ENCODE results near the gene C17orf107. TPM values are rescaled to one million over a fixed set of nuclear protein-coding genes. Genes with fewer than 3 reads are reported as not detected.
A peak's percentile ranks its signal among the peaks of the same experiment; 100 is the strongest.

Gene C17orf107
- total RNA-seq, 1 donor from 2014 or later = 5.5 TPM

DNA sequence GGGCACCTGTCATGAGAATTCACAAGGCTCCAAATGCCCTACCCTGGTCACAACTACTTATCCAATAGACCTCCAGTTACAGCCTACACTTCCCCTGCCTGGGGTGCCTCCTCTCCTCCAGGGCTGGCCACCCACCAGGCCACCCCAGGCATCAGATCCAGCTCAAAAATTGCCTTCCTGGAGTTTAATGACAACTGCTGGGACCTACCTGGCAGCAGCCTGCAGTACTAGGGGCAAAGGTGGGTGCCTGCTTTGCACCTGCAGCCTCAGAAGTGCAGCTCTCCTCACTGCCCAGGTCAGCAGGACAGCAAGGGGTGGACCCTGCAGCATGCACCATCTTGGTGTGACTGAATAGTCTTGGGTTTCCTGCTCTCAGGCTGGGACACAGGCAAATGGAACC lies 36.3 kb downstream of the C17orf107 start:
- H3K27me3 ChIP-seq (ENCODE audit: control insufficient read depth, insufficient read depth, low read length) = no peaks in the 10 kb centered on the region
- DNase-seq (ENCODE audit: low read depth) (no peak), FAIRE-seq (no peak)
- H3K36me3 ChIP-seq (ENCODE audit: control insufficient read depth, insufficient read depth, low read length) = peaks cover 18% of the 10 kb centered on the region
- TF ChIP-seq, protein P1, sequence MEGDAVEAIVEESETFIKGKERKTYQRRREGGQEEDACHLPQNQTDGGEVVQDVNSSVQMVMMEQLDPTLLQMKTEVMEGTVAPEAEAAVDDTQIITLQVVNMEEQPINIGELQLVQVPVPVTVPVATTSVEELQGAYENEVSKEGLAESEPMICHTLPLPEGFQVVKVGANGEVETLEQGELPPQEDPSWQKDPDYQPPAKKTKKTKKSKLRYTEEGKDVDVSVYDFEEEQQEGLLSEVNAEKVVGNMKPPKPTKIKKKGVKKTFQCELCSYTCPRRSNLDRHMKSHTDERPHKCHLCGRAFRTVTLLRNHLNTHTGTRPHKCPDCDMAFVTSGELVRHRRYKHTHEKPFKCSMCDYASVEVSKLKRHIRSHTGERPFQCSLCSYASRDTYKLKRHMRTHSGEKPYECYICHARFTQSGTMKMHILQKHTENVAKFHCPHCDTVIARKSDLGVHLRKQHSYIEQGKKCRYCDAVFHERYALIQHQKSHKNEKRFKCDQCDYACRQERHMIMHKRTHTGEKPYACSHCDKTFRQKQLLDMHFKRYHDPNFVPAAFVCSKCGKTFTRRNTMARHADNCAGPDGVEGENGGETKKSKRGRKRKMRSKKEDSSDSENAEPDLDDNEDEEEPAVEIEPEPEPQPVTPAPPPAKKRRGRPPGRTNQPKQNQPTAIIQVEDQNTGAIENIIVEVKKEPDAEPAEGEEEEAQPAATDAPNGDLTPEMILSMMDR (IDR thresholded peaks at IDR 0.05; ENCODE audit: insufficient read depth, low read length, severe bottlenecking) = no peak
- no peak overlapping the region for H3K4me3 ChIP-seq (ENCODE audit: low read depth, low read length)

DNA sequence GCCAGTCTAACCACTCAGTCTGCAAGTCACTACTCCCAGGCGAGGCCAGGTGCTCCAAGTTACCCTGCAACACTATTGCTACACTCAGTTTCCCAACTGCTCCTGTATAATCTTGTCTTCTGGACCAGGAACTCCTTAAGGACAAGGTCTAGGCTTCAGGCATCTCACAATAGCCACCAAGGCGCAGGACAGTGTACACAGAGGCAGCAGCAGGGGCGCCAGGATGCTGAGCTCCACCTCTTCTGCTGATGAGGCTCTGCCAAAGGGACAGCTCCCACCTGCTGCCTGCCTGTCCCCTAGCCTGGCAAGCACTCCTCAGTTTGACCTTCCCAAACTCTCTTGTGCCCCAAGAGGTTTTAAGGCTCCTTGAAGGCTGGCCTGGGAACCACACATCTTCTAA lies 37.1 kb downstream of the C17orf107 start:
- no peak overlapping the region for H3K4me3 ChIP-seq (ENCODE audit: low read depth, low read length)
- DNase-seq (ENCODE audit: low read depth) (no peak), FAIRE-seq (no peak)
- H3K36me3 ChIP-seq (ENCODE audit: control insufficient read depth, insufficient read depth, low read length) = peaks cover 18% of the 10 kb centered on the region
- TF ChIP-seq, protein P1 (IDR thresholded peaks at IDR 0.05; ENCODE audit: insufficient read depth, low read length, severe bottlenecking) = no peak
- no peaks in the 10 kb centered on the region for H3K27me3 ChIP-seq (ENCODE audit: control insufficient read depth, insufficient read depth, low read length)

DNA sequence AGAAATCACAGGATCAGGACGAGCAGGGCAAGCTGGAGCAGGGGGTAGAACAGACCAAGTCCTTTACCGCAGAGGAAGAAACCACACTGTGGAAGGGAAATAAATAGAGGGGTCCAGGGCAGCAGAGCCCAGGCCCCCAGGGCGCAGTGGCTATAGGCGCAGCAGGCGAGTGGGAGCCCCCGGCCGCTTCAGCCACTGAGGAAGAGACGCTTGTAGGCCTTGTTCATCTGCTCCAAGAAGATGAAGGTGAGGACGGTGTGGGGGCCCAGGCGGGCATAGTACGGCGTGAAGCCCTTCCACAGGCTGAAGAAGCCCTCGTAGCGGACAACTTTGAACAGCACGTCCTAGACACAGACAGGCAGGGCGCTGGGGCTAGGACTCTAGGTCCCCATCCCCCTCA lies 38.2 kb downstream of the C17orf107 start:
- FAIRE-seq = no peak
- peaks cover 21% of the 10 kb centered on the region for H3K36me3 ChIP-seq (ENCODE audit: control insufficient read depth, insufficient read depth, low read length)
- no peak for DNase-seq (ENCODE audit: low read depth)
- TF ChIP-seq, protein P1 (IDR thresholded peaks at IDR 0.05; ENCODE audit: insufficient read depth, low read length, severe bottlenecking) = no peak
- no peaks in the 10 kb centered on the region for H3K27me3 ChIP-seq (ENCODE audit: control insufficient read depth, insufficient read depth, low read length)
- H3K4me3 ChIP-seq (ENCODE audit: low read depth, low read length) = no peak overlapping the region

DNA sequence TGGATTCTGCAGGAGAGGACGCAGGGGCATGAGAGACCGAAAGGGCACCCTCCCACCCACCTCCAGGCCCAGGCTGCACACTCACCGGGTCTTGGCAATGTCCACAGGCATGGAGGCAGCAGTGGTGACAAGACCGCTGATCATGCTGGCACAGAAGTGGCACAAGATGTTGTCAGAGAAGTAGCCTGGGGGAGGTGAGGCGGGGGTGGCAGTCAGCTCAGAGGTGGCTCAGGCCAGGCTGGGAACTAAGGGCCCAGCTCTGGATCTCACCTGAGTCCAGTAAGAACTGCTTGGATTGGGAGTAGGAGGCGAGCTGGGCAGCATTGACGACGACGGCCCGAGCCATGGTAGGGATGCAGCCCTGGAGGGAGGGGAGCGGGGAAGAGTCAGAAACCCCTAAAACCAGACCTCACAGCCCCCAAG lies 38.7 kb downstream of the C17orf107 start:
- TF ChIP-seq, protein P1 (IDR thresholded peaks at IDR 0.05; ENCODE audit: insufficient read depth, low read length, severe bottlenecking) = no peak
- Histone ChIP-seq H3K36me3 (ENCODE audit: control insufficient read depth, insufficient read depth, low read length) (peaks cover 21% of the 10 kb centered on the region), H3K4me3 (ENCODE audit: low read depth, low read length) (no peak overlapping the region), H3K27me3 (ENCODE audit: control insufficient read depth, insufficient read depth, low read length) (no peaks in the 10 kb centered on the region)
- FAIRE-seq (no peak), DNase-seq (ENCODE audit: low read depth) (no peak)

DNA sequence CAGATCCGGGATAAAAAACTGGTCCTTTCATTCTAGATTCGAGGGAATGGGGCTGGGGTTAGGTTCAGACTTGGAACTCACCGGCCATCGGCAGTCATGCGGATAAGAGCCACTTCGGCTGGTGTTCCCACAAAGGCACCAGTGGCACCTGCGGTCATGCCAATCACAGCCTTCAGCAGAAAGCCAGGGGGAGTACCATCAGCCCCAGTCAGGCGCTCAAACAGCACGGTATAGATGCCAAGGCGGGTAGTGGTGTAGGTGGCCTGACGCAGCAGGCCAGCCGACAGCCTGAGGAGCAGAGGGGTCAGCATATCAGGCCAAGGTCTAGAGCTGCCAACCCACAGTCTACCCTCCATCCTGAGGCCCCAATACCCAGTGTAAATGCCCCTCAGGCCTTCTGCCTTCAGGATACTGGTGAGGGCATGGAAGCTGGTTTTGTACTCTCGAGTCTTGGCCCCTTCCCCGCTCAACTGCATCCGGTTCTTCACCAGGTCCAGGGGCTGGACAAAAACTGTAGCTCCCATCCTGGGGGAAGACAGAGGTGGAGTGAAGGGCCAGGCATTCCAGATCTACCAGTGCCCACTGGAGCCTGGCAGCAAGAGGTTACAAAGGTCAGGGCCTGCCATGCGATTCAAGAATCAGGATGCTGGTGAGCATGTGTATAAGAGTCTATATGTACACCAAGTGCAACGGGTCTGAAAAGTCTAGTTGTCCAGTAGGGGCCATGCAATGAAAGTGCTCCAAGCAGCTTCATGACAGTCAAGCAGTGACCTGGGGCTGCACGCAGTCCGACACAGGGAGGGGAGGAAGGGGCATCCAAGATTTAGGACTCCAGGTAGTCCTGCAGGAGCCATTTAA lies 39.6 kb downstream of the C17orf107 start:
- H3K27me3 ChIP-seq (ENCODE audit: control insufficient read depth, insufficient read depth, low read length) = no peaks in the 10 kb centered on the region
- peak overlapping the region; percentile 93 for H3K4me3 ChIP-seq (ENCODE audit: low read depth, low read length)
- DNase-seq (ENCODE audit: low read depth) = no peak
- H3K36me3 ChIP-seq (ENCODE audit: control insufficient read depth, insufficient read depth, low read length) = peaks cover 26% of the 10 kb centered on the region
- TF ChIP-seq, protein P1 (IDR thresholded peaks at IDR 0.05; ENCODE audit: insufficient read depth, low read length, severe bottlenecking) = peak; percentile 1
- no peak for FAIRE-seq

DNA sequence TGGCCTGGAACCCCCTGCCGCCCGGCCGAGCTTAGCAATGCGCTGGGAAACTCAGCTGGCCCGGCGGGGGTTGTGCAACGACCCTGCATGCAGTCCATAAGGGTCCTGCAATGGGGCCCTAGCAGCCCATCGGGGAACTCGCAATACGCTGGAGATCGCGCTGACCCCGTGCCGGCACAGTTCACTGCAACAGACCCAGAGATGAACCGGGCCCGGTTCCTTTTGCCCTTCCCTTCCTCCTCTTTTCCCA lies 40.1 kb downstream of the C17orf107 start:
- H3K4me3 ChIP-seq (ENCODE audit: low read depth, low read length) = peak overlapping the region; percentile 93
- TF ChIP-seq, protein P1 (IDR thresholded peaks at IDR 0.05; ENCODE audit: insufficient read depth, low read length, severe bottlenecking) = no peak
- no peaks in the 10 kb centered on the region for H3K27me3 ChIP-seq (ENCODE audit: control insufficient read depth, insufficient read depth, low read length)
- FAIRE-seq = no peak
- H3K36me3 ChIP-seq (ENCODE audit: control insufficient read depth, insufficient read depth, low read length) = peaks cover 27% of the 10 kb centered on the region
- no peak for DNase-seq (ENCODE audit: low read depth)
